ENCODE measurements around the gene SLC30A2.

SLC30A2 gene

GRCh38 chr1:26038904-26039303 lies 7.0 kb downstream of the SLC30A2 start:
- DNase-seq (ENCODE audit: low read depth): no peak

- no peak for DNase-seq (ENCODE audit: low read depth)
Observed at GRCh38 chr1:26038477-26038876, 7.4 kb downstream of the SLC30A2 start.

GRCh38 chr1:26037904-26038303 lies 8.0 kb downstream of the SLC30A2 start:
- DNase-seq (ENCODE audit: low read depth): no peak

GRCh38 chr1:26036756-26037281 lies 9.1 kb downstream of the SLC30A2 start:
- DNase-seq (ENCODE audit: low read depth): no peak

GRCh38 chr1:26035959-26036755 lies 9.8 kb downstream of the SLC30A2 start:
- peak; percentile 60 for DNase-seq (ENCODE audit: low read depth)

GRCh38 chr1:26035203-26035958 lies 10.5 kb downstream of the SLC30A2 start:
- peak; percentile 86 for DNase-seq (ENCODE audit: low read depth)

GRCh38 chr1:26034504-26035202 lies 11.3 kb downstream of the SLC30A2 start:
- no peak for DNase-seq (ENCODE audit: low read depth)

GRCh38 chr1:26032656-26033357 lies 13.1 kb downstream of the SLC30A2 start:
- DNase-seq (ENCODE audit: low read depth): no peak

GRCh38 chr1:26031611-26032220 lies 14.2 kb downstream of the SLC30A2 start:
- DNase-seq (ENCODE audit: low read depth): no peak

- DNase-seq (ENCODE audit: low read depth): no peak
Observed at GRCh38 chr1:26031196-26031595, 14.7 kb downstream of the SLC30A2 start.

- no peak for DNase-seq (ENCODE audit: low read depth)
Observed at GRCh38 chr1:26029864-26030481, 15.9 kb downstream of the SLC30A2 start.

GRCh38 chr1:26029054-26029863 lies 16.7 kb downstream of the SLC30A2 start:
- DNase-seq (ENCODE audit: low read depth): no peak

- DNase-seq (ENCODE audit: low read depth): no peak
Observed at GRCh38 chr1:26028490-26028980, 17.4 kb downstream of the SLC30A2 start.

GRCh38 chr1:26027716-26028489 lies 18.0 kb downstream of the SLC30A2 start:
- no peak for DNase-seq (ENCODE audit: low read depth)

- no peak for DNase-seq (ENCODE audit: low read depth)
Observed at GRCh38 chr1:26025517-26025916, 20.4 kb downstream of the SLC30A2 start.

GRCh38 chr1:26025060-26025459 lies 20.9 kb downstream of the SLC30A2 start:
- DNase-seq (ENCODE audit: low read depth): no peak

- DNase-seq (ENCODE audit: low read depth): no peak
Observed at GRCh38 chr1:26023826-26024225, 22.1 kb downstream of the SLC30A2 start.

GRCh38 chr1:26023009-26023408 lies 22.9 kb downstream of the SLC30A2 start:
- DNase-seq (ENCODE audit: low read depth): no peak

GRCh38 chr1:26022404-26022779 lies 23.5 kb downstream of the SLC30A2 start:
- no peak for DNase-seq (ENCODE audit: low read depth)
